Brain pericyte (primary cell): Measurements from ENCODE around the gene ELOVL1.

Source experiments
- DNase-seq: peaks from one replicate; pipeline ENCODE4 v3.0.0-alpha.2; 2012; ENCODE audit warnings: low read depth, low spot score

ELOVL1 gene

GRCh38 chr1:43329995-43330751 is 37.6 kb downstream of the ELOVL1 start:
- DNase-seq = peak; percentile 26

DNA sequence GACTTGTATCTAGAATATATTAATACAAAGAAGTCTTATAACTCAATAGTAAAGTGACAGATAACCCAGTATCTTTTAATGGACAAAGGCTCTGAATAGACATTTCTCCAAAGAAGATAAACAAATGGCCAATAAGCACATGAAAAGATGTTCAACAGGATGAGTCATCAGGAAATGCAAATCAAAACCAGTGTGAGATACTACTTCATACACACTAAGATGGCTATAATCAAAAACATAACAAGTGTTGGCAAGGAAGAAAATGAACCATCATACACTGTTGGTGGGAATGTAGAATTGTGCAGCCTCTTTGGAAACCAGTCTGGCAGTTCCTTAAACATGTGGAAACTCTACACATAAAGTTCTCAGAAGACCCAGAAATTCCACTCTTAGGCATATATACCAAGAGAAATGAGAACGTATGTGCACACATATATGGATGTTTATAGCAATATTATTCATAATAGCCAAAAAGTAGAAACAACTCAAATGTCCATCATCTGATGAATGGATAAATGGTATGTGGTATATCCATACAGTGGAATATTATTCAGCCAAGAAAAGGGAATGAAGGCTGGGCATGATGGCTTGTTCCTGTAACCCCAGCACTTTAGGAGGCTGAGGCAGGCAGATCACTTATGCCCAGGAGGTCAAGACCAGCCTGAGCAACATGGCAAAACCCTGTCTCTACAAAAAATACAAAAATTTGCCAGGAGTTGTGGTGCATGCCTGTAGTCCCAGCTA is 40.1 kb downstream of the ELOVL1 start:
- no peak for DNase-seq

GRCh38 chr1:43325381-43325780 is 42.4 kb downstream of the ELOVL1 start:
- DNase-seq = no peak

- DNase-seq = no peak
Measured at GRCh38 chr1:43324810-43325209, 43.0 kb downstream of the ELOVL1 start.

DNA sequence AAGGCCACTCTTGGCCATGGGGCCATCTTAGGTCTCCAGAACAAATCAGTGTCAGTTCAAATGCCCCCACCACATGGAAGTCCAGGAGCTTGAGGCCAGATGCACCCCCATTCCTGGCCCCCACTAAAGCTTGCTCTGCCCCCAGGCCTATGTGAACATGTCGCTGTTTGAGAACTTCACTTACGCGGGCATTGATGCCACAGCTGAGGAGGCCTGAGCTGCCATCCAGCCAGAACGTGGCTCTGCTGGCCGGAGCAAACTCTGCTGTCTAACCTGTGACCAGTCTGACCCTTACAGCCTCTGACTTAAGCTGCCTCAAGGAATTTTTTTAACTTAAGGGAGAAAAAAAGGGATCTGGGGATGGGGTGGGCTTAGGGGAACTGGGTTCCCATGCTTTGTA is 45.3 kb downstream of the ELOVL1 start:
- no peak for DNase-seq

DNA sequence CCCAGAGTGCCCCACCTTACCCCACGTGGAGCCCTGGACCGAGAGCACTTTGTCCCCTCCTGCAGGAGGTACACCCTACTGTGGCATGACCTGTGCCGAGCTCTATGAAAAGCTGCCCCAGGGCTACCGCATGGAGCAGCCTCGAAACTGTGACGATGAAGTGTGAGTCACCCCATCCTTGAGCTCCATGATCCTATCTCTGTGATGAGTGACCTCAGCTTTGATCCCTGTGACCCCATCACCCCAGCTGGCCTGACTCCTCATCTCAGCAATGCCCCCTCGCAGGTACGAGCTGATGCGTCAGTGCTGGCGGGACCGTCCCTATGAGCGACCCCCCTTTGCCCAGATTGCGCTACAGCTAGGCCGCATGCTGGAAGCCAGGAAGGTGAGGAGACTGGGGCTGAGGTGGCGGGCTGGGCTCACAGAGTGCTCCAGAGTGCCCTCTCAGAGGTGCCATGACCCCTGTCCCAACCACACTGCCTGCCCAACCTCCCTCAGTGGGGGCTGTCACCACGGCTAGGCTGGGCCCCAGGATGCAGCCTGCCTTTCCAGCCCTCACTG is 46.4 kb downstream of the ELOVL1 start:
- DNase-seq = no peak

GRCh38 chr1:43319766-43320165 is 48.0 kb downstream of the ELOVL1 start:
- no peak for DNase-seq

- no peak for DNase-seq
Measured at GRCh38 chr1:43319288-43319687, 48.5 kb downstream of the ELOVL1 start.

DNA sequence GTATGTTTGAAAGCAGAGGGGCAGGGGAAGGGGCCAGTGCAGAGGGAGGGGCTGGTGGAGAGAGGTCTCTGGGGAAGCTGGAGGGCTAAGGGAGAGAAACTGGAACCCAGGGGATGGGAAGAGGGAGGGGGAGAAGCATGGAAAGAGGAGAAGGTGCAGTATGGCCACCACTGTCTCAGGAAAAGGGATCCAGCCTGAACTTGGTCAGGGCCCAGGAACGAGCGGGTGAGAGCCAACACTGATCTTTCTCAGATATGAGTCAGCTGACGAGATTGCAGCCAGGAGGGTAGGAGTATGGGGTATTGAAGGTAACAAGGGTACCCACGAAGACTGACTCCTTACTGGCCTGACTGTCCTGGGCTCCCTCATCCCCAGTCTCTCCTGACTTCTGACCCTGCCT is 49.0 kb downstream of the ELOVL1 start:
- no peak for DNase-seq

GRCh38 chr1:43317817-43318471 is 49.9 kb downstream of the ELOVL1 start:
- DNase-seq = no peak

GRCh38 chr1:43316738-43317520 is 50.9 kb downstream of the ELOVL1 start:
- DNase-seq = no peak

GRCh38 chr1:43315963-43316737 is 51.7 kb downstream of the ELOVL1 start:
- DNase-seq = no peak

DNA sequence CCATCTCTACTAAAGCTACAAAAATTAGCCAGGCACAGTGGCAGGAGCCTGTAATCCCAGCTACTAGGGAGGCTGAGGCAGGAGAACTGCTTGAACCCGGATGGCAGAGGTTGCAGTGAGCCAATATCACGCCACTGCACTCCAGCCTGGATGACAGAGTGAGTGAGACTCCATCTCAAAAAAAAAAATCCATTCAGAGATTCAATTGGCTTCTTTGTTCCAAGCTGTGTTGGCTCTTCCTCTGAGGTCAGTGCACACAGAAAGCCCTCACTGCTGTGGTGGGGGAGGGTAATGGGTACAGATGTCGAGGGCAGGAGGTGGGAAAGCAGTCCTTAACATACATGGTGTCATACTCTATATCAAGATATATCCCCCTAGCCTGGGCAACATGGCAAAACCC is 52.3 kb downstream of the ELOVL1 start:
- DNase-seq = no peak

GRCh38 chr1:43314233-43314632 is 53.6 kb downstream of the ELOVL1 start:
- no peak for DNase-seq

GRCh38 chr1:43313771-43314170 is 54.0 kb downstream of the ELOVL1 start:
- DNase-seq = no peak
